IgD-negative memory B cell (primary cell): Measurements from ENCODE around the gene MELK. TPM values are rescaled to one million over a fixed set of nuclear protein-coding genes. Genes with fewer than 3 reads are reported as not detected.

Experiments
- H3K27ac Mint-ChIP-seq, 3 donors: one replicate each; pipeline ENCODE4 v1.8.0; 2020 to 2022; ENCODE audit warnings: mild to moderate bottlenecking in 3 of 3, mixed read lengths in 3 of 3, moderate library complexity in 1 of 3
- H3K27me3 Mint-ChIP-seq: one replicate; pipeline ENCODE4 v1.8.0; 2021; ENCODE audit warnings: mixed read lengths
- H3K36me3 Mint-ChIP-seq: one replicate; pipeline ENCODE4 v1.8.0; 2020; ENCODE audit warnings: mild to moderate bottlenecking, mixed read lengths
- H3K4me1 Mint-ChIP-seq, 3 donors: one replicate each; pipeline ENCODE4 v1.8.0; 2020 to 2022; ENCODE audit warnings: mixed read lengths in 3 of 3, mild to moderate bottlenecking in 1 of 3
- H3K4me3 Mint-ChIP-seq, 4 donors: one replicate each; pipeline ENCODE4 v1.8.0; 2020 to 2022; ENCODE audit warnings: mild to moderate bottlenecking in 4 of 4, mixed read lengths in 4 of 4, moderate library complexity in 3 of 4
- H3K9me3 Mint-ChIP-seq, 3 donors: one replicate each; pipeline ENCODE4 v1.8.0; 2020 to 2021; ENCODE audit warnings: mixed read lengths in 3 of 3, mild to moderate bottlenecking in 1 of 3
- polyA plus RNA-seq: library from polyadenylated mRNA; unstranded; fragments of 300-500 nt; fragmentation: Illumina TruSeq; gene quantifications from one replicate; pipeline ENCODE4 v1.2.3, GENCODE V29; 2021

Gene MELK
- polyA plus RNA-seq, 1 donor from 2014 or later: not detected

DNA sequence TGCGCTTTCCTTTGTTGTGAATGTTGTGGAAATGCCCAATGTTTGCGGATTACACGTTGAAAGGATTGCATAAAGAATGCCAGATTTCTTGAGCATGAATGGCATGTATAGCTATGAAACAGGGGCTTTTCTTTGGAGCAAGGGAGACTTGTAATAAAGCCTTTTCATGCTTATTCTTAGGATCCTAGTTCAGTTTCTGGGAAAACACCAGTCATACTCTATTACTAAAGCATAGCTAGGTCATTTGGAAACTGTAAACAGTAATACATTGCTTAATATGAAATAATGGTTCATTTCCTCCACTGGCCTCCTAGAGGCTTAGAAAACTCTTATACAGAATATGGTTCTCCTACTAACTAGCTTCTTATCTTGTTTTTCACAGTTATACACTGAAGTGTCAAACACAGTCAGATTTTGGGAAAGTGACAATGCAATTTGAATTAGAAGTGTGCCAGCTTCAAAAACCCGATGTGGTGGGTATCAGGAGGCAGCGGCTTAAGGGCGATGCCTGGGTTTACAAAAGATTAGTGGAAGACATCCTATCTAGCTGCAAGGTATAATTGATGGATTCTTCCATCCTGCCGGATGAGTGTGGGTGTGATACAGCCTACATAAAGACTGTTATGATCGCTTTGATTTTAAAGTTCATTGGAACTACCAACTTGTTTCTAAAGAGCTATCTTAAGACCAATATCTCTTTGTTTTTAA, 104.2 kb downstream of the MELK start:
- no peak overlapping the region for H3K4me3 Mint-ChIP-seq
- H3K9me3 Mint-ChIP-seq: no peaks in the 10 kb centered on the region
- no peak overlapping the region for H3K27ac Mint-ChIP-seq
- H3K4me1 Mint-ChIP-seq: peaks cover 0 to 12% (median 3%) of the 10 kb centered on the region in 3 donors
- H3K27me3 Mint-ChIP-seq: no peaks in the 10 kb centered on the region
- peaks cover 3% of the 10 kb centered on the region for H3K36me3 Mint-ChIP-seq

DNA sequence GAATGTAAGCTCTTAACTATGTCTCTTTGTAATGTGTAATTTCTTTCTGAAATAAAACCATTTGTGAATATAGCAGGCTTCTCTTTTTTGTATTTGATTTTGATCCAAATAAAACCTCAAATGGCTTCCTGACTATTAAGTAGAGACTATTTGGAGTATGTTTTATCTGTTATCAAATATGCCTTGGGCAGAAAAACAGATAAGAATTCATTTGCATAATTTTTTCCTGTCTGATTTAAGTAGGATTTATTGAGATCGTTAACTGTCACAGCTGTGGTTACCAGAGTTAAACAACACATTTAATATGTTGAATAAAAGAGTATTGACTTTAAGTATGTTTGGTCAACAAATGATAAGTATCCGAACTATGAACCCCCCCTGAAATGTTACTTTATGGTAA, 104.9 kb downstream of the MELK start:
- Mint-ChIP-seq H3K27ac (no peak overlapping the region), H3K36me3 (peaks cover 3% of the 10 kb centered on the region), H3K9me3 (peaks cover under 1 to 3% (median 2%) of the 10 kb centered on the region in 3 donors), H3K4me3 (no peak overlapping the region), H3K4me1 (peaks cover 0 to 12% (median 3%) of the 10 kb centered on the region in 3 donors), H3K27me3 (no peaks in the 10 kb centered on the region)

GRCh38 chr9:36679710-36680109, 107.0 kb downstream of the MELK start:
- Mint-ChIP-seq H3K27me3 (no peaks in the 10 kb centered on the region), H3K27ac (no peak overlapping the region), H3K4me3 (no peak overlapping the region), H3K4me1 (peaks cover 0 to 12% (median 3%) of the 10 kb centered on the region in 3 donors), H3K36me3 (peaks cover 3% of the 10 kb centered on the region), H3K9me3 (peaks cover 2 to 8% (median 3%) of the 10 kb centered on the region in 3 donors)

DNA sequence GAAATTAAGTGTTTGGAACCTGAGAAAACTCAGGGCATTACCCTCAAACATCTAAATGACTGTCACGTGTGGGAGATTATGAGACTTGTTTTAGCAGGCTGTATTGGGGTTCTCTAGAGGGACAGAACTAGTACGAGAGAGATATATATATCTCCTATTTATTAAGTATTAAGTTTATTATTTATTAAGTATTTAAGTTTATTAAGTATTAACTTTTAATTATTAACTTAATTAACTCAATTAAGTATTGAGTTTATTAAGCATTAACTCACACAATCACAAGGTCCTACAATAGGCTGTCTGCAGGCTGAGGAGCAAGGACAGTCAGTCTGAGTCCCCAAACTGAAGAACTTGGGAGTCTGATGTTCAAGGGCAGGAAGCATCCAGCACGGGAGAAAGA, 113.8 kb downstream of the MELK start:
- peaks cover 1% of the 10 kb centered on the region for H3K27me3 Mint-ChIP-seq
- H3K27ac Mint-ChIP-seq: no peak overlapping the region
- no peaks in the 10 kb centered on the region for H3K36me3 Mint-ChIP-seq
- peaks cover 7 to 17% (median 10%) of the 10 kb centered on the region in 3 donors for H3K4me1 Mint-ChIP-seq
- no peak overlapping the region for H3K4me3 Mint-ChIP-seq
- H3K9me3 Mint-ChIP-seq: peaks cover 2 to 8% (median 3%) of the 10 kb centered on the region in 3 donors

- Mint-ChIP-seq H3K4me1 (peaks cover 7 to 20% (median 10%) of the 10 kb centered on the region in 3 donors), H3K9me3 (peaks cover 0 to 1% (median 0%) of the 10 kb centered on the region in 3 donors), H3K27ac (peak overlapping the region in 1 of 3 donors; percentile 12), H3K27me3 (peaks cover 3% of the 10 kb centered on the region), H3K4me3 (peak overlapping the region in 1 of 4 donors; percentile 61), H3K36me3 (no peaks in the 10 kb centered on the region)
Observed at GRCh38 chr9:36690412-36691168, 117.9 kb downstream of the MELK start.

DNA sequence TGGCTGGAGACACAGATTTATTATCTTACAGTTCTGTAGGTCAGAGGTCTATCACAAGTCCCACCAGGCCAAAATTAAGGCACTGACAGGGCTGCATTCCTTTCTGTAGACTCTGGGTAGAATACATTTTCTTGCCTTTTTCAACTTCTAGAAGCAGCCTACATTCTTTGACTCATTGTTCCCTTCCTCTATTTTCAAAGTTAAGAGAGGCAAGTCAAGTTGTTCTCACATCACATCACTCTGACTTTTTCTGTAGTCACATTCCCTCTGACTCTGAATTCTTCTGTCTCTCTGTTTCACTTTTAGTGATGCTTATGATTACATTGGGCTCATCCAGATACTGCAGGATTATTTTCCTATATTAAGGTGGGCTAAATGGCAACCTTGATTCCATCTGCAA, 119.0 kb downstream of the MELK start:
- Mint-ChIP-seq H3K27ac (peak overlapping the region in 1 of 3 donors; percentile 6), H3K4me1 (peaks cover 7 to 20% (median 10%) of the 10 kb centered on the region in 3 donors), H3K27me3 (peaks cover 2% of the 10 kb centered on the region), H3K4me3 (no peak overlapping the region), H3K9me3 (peaks cover 0 to 2% (median 1%) of the 10 kb centered on the region in 3 donors), H3K36me3 (no peaks in the 10 kb centered on the region)

DNA sequence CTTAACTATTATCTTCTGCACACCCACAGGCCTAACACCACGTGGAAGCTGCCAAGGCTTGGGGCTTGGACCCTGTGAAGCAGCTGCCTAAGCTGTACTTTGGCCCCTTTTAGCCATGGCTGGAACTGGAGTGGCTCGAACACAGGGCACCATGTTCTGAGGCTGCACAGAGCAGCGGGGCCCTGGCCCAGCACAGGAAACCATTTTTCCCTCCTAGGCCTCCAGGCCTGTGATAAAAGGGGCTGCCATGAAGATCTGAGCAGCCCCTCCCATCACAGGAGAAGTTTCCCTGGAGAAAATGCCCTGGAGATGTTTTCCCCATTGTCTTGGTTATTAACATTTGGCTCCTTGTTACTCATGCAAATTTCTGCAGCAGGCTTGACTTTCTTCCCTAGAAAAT, 126.3 kb downstream of the MELK start:
- no peak overlapping the region for H3K27ac Mint-ChIP-seq
- H3K9me3 Mint-ChIP-seq: peaks cover 11 to 38% (median 25%) of the 10 kb centered on the region in 3 donors
- peaks cover 12% of the 10 kb centered on the region for H3K36me3 Mint-ChIP-seq
- H3K4me1 Mint-ChIP-seq: peaks cover 0 to 3% (median 0%) of the 10 kb centered on the region in 3 donors
- peaks cover 2% of the 10 kb centered on the region for H3K27me3 Mint-ChIP-seq
- H3K4me3 Mint-ChIP-seq: no peak overlapping the region

- peaks cover 1% of the 10 kb centered on the region for H3K27me3 Mint-ChIP-seq
- peaks cover 3% of the 10 kb centered on the region for H3K36me3 Mint-ChIP-seq
- no peak overlapping the region for H3K4me3 Mint-ChIP-seq
- peaks cover 2 to 4% (median 3%) of the 10 kb centered on the region in 3 donors for H3K4me1 Mint-ChIP-seq
- no peak overlapping the region for H3K27ac Mint-ChIP-seq
- peaks cover 9 to 16% (median 12%) of the 10 kb centered on the region in 3 donors for H3K9me3 Mint-ChIP-seq
Observed at GRCh38 chr9:36704148-36704547, 131.5 kb downstream of the MELK start.

DNA sequence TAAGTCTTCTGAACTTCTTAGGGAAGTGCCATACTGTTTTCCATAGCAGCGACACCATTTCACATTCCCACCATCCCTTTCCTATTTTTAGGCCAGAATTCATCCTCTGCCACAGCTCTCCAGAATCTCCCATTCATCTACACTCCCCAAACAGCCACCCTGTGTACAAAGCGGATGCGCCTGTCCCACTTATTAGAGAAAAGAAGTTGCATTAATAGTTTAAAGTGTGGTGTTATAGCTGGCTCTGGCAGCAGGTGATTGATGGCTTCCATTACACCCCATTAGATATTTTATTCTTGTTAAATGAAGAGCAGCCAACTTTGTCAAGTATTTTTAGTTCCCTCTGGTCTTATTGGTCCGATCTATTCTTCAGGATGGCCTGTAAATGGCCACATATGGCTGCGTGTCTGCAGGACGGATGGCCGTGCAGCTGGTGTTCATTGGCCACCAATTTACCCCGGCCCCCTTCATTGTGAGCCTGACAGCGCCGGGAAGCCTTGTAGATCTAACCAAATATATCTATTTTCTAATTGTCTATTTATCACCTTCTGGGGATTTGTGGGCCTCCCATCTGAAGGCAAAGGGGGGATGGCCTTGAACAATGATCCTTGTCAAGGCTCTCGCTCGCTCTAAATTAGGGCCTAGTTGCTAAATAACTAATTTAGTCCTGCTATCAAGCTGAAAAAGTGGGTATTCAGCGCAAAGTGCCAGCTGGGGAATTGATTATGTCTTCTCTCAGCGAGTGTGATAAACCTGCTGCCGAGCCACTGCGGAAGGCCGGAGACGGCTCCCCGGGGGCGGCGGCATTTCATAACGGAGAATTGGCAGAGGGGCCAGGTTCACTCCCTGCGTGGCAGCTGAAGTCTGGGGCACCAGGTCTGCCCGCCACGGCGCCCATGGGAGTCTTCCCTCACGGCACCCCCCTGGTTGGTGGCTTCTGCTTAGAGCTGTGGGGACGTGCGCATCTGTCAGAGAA, 141.1 kb downstream of the MELK start:
- H3K4me1 Mint-ChIP-seq: peaks cover 0 to 5% (median 0%) of the 10 kb centered on the region in 3 donors
- peaks cover 2% of the 10 kb centered on the region for H3K27me3 Mint-ChIP-seq
- H3K36me3 Mint-ChIP-seq: no peaks in the 10 kb centered on the region
- peaks cover 0 to 4% (median 4%) of the 10 kb centered on the region in 3 donors for H3K9me3 Mint-ChIP-seq
- no peak overlapping the region for H3K27ac Mint-ChIP-seq
- H3K4me3 Mint-ChIP-seq: no peak overlapping the region

DNA sequence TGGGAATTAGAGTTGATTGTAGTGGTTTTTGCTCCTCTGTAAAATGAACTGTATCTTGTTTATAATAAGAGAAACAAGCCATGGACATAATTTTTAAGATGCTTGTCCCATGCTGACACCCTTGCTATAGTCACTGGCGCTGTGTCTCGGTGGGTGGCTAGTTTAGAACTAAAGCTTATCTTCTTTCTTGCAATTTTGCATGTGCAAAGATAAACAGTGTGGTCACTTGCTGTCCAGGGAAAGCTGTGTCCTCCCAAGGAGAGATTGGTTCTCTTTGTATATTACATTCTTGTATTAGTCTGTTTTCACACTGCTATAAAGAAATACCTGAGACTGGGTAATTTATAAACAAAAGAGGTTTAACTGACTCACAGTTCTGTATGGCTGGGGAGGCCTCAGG, 143.8 kb downstream of the MELK start:
- H3K9me3 Mint-ChIP-seq: peaks cover 0 to 4% (median 4%) of the 10 kb centered on the region in 3 donors
- no peak overlapping the region for H3K4me3 Mint-ChIP-seq
- no peaks in the 10 kb centered on the region for H3K36me3 Mint-ChIP-seq
- H3K27ac Mint-ChIP-seq: no peak overlapping the region
- peaks cover 0 to 6% (median 3%) of the 10 kb centered on the region in 3 donors for H3K4me1 Mint-ChIP-seq
- peaks cover 2% of the 10 kb centered on the region for H3K27me3 Mint-ChIP-seq

DNA sequence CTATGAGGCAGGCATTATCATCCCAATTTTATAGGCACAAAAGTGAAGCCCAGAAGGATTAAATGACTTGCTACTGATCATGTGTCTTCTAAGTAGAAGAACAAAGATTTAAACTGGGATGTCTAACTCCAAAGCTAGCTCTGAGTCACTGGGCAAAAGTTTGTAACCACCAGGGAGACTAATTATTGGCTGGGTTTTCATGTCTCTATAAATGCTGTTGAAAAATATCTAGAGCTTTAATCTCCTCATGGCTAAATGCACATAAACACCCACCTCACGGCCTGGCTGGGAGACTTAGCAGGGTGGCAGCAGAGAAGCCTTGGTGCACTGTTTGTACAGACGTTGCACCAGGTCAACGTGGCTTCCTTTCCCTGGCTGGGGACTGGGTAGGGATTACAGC, 144.6 kb downstream of the MELK start:
- Mint-ChIP-seq H3K4me3 (no peak overlapping the region), H3K27me3 (peaks cover 2% of the 10 kb centered on the region), H3K4me1 (peaks cover 0 to 6% (median 3%) of the 10 kb centered on the region in 3 donors), H3K36me3 (no peaks in the 10 kb centered on the region), H3K27ac (no peak overlapping the region), H3K9me3 (peaks cover 0 to 4% (median 4%) of the 10 kb centered on the region in 3 donors)

DNA sequence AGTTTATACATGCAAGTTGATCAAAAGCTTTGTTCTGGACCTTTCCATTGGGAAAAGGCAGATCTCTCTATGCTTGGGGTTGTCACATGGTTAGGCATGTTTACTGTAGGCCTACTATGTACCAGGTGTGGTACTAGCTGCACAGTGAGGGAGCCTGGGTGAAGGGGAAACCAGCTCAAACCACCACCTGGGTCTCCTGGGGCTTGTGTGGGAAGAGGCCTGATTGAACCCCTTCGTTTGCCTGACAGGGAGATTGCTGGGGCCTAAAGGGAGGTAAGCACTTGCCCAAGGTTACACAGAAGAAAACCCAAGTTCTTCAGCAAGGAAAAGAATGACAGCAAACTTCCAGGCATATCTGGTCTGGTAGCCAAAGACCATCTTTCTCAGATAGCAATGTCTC, 145.9 kb downstream of the MELK start:
- Mint-ChIP-seq H3K4me1 (peaks cover 0 to 6% (median 3%) of the 10 kb centered on the region in 3 donors), H3K27me3 (peaks cover 2% of the 10 kb centered on the region), H3K36me3 (no peaks in the 10 kb centered on the region), H3K4me3 (peak overlapping the region in 1 of 4 donors; percentile 13), H3K27ac (no peak overlapping the region), H3K9me3 (peaks cover 0 to 2% (median 0%) of the 10 kb centered on the region in 3 donors)

- Mint-ChIP-seq H3K4me1 (peaks cover 0 to 6% (median 3%) of the 10 kb centered on the region in 3 donors), H3K4me3 (no peak overlapping the region), H3K27me3 (peaks cover 1% of the 10 kb centered on the region), H3K36me3 (no peaks in the 10 kb centered on the region), H3K9me3 (no peaks in the 10 kb centered on the region), H3K27ac (no peak overlapping the region)
Observed at GRCh38 chr9:36720043-36720442, 147.3 kb downstream of the MELK start.

- peaks cover 0 to 6% (median 3%) of the 10 kb centered on the region in 3 donors for H3K4me1 Mint-ChIP-seq
Observed at GRCh38 chr9:36721846-36722588, 149.3 kb downstream of the MELK start.

More at GRCh38 chr9:36721846-36722588, 149.3 kb downstream of the MELK start:
- H3K27me3 Mint-ChIP-seq: peaks cover 1% of the 10 kb centered on the region
- H3K9me3 Mint-ChIP-seq: no peaks in the 10 kb centered on the region
- no peak overlapping the region for H3K27ac Mint-ChIP-seq
- H3K4me3 Mint-ChIP-seq: no peak overlapping the region
- H3K36me3 Mint-ChIP-seq: no peaks in the 10 kb centered on the region
